Body of pancreas (tissue), 4 donors: ENCODE results near the gene TLR4.

ENCODE experiments used
- CTCF ChIP-seq, 7 experiments: fragments of 450-650 bp in 4 of 7; fragments of 200-600 bp in 3 of 7; sonication (generic) in 3 of 7; IDR thresholded peaks; one replicate each; pipeline ENCODE4 v1.5.1; 2016 to 2019; ENCODE audit warnings: antibody characterized with exemption in 7 of 7
- POLR2A ChIP-seq, 3 donors: fragments of 450-650 bp; IDR thresholded peaks; one replicate each; pipeline ENCODE4 v1.6.1; 2016; ENCODE audit warnings: antibody characterized with exemption in 3 of 3, mild to moderate bottlenecking in 2 of 3

DNA sequence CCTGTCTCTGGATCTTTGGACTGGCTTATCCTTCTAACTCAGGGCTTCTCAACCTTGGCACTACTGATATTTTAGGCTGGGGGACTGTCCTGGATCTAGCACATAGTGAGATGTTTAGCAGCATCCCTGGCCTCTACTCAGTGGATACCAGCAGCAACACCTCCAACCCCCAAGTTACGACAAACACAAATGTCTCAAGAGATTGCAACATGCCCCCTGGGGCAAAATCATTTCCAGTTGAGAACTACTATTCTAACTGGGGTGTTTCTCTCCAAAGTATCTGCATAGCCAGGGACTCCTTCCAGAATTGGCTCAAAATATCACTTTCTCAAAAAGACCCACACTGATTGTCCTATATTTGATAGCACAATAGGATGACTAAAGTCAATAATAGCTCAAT is 7.2 kb upstream of the TLR4 start:
- TF ChIP-seq CTCF (IDR thresholded peaks at IDR 0.05) = no peak
- no peak for TF ChIP-seq POLR2A (IDR thresholded peaks at IDR 0.05)
